G401 (cell line): Measurements from ENCODE around the gene COLGALT1. TPM values are rescaled to one million over a fixed set of nuclear protein-coding genes. Genes with fewer than 3 reads are reported as not detected.
"Not testable (repeated sequence)": the region's sequence is repeated elsewhere in the genome, so short reads cannot be mapped to it uniquely, and the experiment has no call there.

Experiments used
- DNase-seq: peaks from one replicate; pipeline ENCODE4 v3.0.0-alpha.2; 2015; ENCODE audit warnings: low spot score
- in situ Hi-C: cut with HindIII; loops from 2 replicates; pipeline ENCODE4 v1.10.0; 2016; ENCODE audit warnings: low sequenced_read_pairs, mixed read lengths
- total RNA-seq: library from RNA; depleted of rRNA; stranded (reverse); fragments of >200 nt; shearing (Covaris generic); gene quantifications from 2 replicates; pipeline ENCODE4 v1.2.3, GENCODE V29; 2014

COLGALT1 gene
- total RNA-seq, 1 experiment from 2014 or later = 75.4 TPM

DNA sequence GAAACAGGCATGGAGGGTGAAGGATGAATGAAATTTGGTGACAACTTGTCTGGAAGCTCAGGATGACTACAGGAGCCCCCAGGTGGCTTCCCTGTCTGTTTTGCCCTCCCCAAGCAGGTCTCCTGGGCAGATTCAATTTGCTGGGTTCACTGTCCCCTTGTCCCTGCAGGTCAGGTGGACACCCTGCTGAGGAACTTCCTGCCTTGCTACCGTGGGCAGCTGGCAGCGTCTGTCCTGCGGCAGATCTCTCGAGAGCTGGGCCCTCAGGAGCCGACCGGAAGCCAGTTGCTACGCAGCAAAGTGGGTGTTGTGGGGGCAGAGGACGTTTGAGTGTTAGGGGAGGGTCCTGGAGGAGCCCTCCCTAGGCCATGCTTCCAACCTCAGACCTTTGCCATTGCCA, 24.9 kb upstream of the COLGALT1 start:
- DNase-seq = no peak
- in situ Hi-C loops = no loop called here

DNA sequence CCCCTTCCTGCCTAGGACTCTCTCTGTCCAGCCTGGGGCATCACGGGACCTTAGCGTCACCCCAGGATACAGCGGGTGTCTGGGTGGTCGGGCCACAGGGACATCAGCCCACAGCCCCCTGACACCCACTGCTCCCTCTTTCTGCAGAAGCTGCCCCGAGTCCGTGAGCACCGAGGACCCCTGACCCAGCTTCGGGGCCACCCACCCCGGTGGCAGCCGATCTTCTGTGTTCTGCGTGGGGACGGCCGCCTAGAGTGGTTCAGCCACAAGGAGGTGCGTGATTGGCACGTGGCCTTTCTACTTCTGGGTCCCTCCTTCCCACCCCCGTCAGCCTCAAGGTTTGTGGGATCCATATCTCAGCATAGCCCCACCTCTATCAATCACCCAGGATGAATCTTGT, 23.3 kb upstream of the COLGALT1 start:
- in situ Hi-C loops = no loop called here

DNA sequence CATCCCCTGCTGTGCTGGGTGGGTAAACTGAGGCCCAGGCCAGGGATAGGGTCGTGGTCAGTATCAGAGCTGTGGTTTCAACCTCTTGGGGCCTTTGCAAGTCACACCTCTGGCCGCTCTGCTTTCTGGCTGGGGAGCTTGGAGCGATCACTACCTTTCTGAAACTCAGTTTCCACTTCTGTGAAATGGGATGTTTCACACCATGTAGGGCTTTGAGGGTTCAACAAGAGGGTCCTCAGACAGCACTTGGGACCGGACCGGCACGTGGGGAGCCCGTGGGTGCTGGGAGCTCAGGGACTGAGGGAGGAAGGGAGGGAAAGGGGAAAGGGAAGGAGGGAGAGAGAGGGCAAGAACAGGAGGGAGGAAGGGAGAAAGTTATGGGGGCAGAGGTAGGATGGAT, 22.9 kb upstream of the COLGALT1 start:
- in situ Hi-C loops = no loop called here
- no peak for DNase-seq

More for the DNA sequence above, 23.3 kb upstream of the COLGALT1 start:
- DNase-seq = no peak

DNA sequence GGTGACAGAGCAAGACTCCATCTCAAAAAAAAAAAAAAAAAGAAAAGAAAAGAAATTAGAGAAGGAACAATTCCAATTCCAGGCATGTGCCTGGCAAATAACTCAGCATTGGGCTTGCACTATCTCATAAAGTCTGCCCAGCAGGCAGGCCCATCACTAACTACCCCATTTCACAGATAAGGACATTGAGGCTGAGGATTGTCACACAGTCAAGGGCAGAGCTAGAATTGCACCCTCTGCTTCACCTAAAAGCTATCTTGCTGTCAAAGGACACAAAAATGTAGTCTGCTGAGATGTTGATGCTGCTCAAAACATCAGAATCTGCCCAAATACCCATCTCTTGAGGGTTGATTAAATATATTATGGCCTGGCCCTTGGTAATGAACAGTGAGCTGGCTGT, 20.7 kb upstream of the COLGALT1 start:
- in situ Hi-C loops = no loop called here
- no peak for DNase-seq

DNA sequence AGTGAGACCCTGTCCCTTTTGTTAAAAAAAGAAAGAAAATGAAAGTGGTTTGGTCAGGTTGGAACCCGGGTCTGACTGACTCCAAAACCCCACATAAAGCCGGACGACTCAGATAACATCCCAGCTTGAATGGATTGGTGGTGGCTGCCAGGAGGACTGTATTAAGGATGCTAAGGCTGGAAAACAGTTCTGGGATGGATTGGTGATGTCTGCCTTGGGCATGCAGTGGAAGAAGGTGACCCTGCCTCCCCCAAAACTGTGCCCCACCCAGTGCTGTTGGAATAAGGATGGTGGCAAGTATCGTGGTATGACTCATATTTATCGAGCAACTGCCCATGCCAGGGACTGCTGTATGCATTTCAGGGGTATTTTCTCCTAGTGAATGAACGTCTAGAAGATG, 18.5 kb upstream of the COLGALT1 start:
- no peak for DNase-seq
- in situ Hi-C loops = no loop called here

DNA sequence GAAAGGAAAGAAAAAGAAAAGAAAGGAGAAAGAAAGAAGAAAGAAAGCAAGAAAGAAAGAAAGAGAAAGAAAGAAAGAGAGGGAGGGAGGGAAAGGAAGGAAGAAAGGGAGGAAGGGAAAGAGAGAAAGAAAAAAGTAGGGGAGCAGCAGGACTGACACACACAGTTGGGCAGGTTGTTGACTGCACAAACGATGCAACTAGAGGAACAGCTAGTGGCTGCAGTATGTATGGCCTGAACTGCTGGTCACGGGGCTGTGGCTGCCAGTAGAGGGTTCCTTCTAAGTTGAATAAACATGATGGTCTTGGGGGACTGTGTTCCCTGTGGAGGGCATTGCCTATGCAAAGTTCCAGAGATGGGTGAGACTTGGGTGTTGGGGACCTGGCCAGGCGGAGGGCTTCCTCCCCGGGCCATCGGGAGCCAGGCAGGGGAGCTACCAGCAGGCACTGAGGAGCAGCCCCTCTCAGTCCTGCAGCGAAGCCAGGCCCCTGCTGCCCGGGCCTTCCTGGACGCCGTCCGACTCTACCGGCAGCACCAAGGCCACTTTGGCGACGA, 16.7 kb upstream of the COLGALT1 start:
- peak; percentile 37 for DNase-seq
- in situ Hi-C loops = no loop called here

DNA sequence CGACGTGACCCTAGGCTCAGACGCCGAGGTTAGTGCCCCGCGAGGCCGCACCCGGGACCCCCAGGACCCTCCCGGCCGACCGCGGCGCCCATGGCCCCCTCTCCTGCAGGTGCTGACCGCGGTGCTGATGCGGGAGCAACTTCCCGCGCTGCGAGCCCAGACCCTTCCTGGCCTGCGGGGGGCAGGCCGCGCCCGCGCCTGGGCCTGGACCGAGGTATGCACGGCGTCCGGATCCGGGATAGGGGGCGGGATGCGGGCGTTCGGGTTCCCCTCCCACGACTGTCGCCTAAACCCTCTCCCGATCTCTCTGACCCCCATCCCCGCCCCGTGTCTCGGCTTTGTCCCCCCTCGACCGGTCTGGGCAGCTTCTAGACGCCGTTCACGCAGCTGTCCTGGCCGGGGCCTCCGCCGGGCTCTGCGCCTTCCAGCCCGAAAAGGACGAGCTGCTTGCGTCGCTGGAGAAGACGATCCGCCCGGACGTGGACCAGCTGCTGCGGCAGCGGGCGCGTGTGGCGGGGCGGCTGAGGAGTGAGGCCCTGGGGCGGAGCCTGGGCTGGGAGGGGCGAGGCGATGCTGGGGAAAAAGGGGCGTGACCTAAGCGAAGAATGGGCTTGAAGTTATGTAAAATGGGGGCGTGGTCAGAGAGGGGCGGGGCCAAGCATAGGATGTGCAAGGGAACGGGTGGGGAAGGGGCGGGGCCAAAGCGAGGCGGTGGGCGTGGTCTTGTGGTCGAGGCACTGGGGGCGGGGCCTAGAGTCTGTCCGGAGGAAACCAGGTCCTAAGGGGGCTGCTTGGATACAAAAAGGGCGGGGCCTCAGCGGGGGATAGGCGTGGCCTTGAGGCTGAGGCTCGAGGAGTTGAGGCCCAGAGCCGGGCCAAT, 16.0 kb upstream of the COLGALT1 start:
- in situ Hi-C loops = no loop called here
- peak; percentile 94 for DNase-seq

DNA sequence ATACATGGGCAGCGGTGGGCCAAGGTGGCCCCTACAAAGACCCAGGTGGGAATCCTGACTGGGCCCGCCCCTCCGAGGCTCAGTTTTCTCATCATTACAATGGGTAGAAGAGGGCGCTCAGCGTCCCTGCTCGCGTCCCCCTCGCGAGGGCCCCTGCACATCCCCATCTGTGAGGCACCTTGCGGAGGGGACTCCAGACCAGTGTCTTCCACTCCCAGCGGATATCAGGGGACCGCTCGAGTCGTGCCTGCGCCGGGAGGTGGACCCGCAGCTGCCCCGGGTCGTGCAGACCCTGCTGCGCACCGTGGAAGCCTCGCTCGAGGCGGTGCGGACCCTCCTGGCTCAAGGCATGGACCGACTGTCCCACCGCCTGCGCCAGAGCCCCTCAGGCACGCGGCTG, 15.3 kb upstream of the COLGALT1 start:
- in situ Hi-C loops = no loop called here
- no peak for DNase-seq

DNA sequence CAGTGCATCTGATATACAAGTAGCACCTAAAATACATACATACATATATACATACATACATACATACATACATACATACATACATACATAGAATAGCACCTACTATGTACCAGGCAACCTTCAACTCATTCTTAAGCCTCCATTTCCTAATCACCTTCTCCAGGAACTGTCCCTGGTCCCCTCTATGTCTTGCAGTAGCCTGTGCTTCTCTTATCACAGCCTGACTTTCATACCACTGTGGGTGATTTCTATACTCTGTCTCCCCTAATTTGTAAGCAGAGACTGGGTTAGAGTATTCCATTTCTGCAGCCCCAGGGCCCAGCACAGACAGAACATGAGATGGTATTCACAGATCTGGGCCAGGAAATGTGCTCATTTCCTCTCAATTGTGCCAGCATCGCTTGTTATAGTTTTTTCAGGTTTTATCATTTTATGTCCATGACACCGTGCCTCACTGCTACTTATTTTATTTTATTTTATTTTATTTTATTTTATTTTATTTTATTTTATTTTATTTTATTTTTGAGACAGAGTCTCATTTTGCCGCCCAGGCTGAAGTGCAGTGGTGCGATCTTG, 14.2 kb upstream of the COLGALT1 start:
- DNase-seq = no peak
- in situ Hi-C loops = no loop called here

DNA sequence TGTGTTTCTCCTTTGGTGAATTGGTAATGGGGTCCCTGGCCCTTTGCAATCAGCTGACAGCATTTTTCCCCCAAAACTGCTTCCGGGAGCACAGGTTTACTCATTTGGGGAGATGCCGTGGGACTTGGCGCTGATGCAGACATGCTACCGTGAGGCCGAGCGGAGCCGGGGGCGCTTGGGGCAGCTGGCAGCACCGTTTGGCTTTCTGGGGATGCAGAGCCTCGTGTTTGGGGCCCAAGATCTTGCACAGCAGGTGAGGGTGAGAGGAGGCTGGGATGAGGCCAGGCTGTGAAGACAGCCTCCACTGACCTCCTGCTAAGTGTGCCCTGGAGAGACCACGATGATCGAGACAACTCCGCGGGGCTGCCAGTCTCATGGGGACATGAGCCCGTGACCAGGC, 13.4 kb upstream of the COLGALT1 start:
- DNase-seq = no peak
- in situ Hi-C loops = no loop called here

DNA sequence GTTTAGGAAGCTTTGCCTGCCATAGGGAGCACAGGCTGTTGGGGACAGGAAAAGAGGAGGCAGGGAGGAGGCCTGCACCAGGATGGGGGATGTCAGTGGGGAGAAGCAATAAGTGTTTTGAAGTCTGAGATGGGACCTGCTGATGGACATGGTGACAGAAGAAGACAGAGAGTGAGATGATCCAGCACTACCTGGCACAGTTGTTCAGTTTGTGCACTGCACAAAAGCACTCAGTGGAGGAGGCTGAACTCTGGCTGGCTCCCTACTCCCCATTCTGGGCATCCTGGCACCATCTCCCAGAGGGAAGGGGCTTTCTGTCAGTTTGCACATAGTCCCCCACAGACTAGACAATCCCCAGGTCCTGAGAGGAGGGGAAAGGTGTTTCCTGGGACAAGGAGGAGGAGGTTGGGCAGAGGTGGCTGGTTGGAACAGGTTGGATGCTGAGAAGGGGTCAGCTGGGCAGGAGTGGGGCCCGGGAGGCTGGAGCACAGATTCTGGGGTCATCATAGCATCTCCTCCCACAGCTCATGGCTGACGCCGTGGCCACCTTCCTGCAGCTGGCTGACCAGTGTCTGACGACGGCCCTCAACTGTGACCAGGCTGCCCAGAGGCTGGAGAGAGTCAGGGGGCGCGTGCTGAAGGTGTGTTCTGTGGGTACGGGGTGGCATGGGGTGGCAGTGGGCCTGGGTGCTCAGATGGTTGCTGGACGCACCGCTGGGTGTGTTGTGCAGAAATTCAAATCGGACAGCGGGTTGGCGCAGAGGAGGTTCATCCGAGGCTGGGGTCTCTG, 12.5 kb upstream of the COLGALT1 start:
- DNase-seq = no peak
- in situ Hi-C loops = no loop called here

DNA sequence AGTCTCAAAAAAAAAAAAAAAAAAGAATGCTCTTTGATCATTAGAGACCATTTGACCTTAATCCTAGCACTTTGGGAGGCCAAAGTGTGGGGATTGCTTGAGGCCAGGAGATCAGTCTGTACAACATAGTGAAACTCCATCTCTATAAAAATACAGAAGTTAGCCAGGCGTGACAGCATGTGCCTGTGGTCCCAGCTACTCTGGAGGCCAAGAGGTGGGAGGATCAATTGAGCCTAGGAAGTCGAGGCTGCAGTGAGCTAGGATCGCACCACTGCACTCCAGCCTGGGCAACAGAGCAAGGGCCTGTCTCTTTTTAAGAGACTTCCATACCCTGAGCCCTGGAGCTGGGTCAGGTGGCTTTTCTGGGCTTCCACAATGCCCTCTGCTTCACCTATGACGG, 11.5 kb upstream of the COLGALT1 start:
- DNase-seq = no peak
- in situ Hi-C loops = no loop called here

DNA sequence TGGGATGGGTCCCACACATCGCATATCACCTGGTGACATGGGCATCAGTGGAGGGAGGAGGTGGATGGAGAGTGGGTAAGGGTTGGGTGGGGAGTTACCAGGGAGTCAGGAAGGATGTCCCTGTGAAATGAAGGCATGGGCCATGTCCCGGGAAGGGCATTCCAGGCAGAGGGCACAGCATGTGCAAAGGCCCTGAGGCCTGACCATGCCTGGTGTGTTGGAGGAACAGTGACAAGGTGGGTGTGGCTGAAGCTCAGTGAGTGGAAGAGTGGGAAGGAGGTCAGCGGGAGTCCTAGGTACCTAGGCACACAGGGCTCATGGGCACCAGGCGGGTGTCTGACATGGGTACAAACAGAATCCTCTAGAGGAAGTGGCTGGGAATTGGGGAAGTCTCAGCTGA, 11.0 kb upstream of the COLGALT1 start:
- DNase-seq = no peak
- in situ Hi-C loops = no loop called here

DNA sequence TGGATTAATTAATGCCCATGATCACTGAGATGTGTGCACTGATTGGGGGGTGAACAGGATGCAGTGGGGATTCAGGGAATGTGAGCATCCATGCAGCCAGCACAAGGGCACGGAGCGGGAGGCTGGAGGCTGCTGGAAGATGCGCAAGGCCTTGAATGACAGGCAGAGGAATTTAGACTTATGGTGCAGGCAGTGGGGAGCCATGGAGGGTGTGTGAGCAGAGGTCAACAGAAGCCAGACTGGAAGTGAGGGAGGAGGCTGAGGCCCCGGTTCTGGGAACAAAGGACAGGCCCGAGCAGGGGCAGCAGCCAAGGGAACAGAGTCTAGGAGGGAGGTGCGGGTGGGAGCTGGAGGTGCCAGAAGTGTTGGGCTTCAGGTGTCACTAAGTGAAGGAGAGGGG, 7.3 kb upstream of the COLGALT1 start:
- in situ Hi-C loops = no loop called here
- no peak for DNase-seq

DNA sequence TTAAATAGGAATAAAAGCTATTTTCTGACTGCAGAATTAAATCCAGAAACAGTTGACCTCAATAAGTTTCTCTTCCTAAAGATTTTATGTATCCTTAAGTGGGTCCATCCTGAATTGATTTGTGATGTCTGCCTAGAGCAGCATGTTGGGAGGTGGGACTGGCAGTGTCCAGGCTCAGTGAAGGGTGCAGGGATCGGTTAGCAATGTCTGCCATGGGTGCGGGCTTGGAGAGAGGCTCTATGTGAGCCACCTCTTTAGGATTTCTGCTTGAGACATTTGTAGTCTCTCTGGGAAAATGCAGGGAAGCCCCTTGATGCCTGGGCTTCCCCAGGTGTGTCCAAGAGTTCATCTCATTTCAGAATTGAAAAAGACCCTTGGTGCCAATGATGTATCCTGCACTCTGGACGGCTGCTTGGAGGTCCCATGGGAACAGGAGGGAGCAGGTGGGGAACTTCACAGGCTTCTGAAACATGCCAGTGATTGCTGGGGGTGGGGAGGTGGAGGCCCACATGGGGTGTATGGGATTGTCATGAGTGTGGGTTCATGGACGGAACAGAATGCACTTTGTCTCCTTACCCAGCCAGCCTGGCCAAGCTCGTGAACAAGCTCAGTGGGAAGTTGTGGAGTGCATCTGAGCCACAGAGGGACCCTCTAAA, 6.2 kb upstream of the COLGALT1 start:
- DNase-seq = no peak
- in situ Hi-C loops = no loop called here

DNA sequence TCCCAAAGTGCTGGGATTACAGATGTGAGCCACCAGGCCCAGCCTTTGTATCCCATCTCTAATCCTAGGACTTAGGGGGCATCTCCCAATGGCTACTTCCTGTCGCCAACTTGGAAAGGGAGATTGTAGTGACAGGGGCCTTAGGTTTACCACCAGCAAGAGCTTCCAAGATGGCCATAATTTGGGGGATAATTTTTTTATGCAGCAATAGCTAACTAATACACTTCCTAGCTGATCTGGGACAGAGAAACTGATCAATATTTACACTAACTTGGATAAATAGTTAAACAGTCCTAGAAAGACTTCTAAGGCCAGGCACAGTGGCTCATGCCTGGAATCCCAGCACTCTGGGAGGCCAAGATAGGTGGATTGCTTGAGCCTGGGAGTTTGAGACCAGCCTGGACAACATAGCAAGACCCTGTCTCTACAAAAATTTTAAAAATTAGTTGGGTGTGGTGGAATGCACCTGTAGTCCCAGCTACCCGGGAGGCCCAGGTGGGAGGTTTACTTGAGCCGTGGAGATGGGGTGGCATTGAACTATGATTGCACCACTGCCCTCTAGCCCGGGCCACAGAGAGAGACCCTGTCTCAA, 5.3 kb upstream of the COLGALT1 start:
- in situ Hi-C loops = no loop called here
- DNase-seq = no peak

DNA sequence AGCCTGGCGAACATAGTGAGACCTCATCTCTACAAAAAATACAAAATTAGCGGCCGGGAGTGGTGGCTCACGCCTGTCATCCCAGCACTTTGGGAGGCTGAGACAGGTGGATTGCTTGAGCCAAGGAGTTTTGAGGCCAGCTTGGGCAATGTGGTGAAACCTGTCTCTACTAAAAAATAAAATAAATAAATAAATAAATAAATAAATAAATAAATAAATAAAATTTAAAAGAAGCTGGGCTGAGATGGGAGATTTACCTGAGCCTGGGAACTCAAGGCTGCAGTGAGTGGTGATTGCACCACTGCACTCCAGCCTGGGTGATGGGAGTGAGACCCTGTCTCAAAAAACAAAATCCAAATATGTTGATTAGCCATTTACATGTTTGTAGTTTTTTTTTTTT, 2.7 kb upstream of the COLGALT1 start:
- in situ Hi-C loops = not testable (repeated sequence)

DNA sequence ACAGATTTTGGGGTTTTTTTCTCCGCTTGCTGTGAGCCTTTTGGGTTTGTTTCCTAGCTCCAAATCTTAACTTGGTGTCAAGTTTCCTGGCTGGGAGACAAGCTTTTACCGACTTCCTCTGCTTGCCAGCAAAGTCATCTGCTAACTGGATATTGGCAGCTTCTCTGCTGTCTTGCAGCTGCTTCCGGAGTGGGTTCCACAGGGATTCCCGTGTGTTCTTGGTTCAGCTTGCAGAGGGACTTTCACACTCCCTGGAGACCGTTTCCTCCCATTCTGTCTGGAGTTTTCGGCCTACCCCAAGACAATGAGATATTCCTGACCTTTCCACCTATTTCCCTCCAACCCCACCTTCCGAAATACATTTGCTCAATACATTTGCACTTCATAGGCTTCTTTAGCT, 2.2 kb upstream of the COLGALT1 start:
- DNase-seq = peak; percentile 23
- in situ Hi-C loops = no loop called here

More for the DNA sequence above, 2.7 kb upstream of the COLGALT1 start:
- DNase-seq = not testable (repeated sequence)

DNA sequence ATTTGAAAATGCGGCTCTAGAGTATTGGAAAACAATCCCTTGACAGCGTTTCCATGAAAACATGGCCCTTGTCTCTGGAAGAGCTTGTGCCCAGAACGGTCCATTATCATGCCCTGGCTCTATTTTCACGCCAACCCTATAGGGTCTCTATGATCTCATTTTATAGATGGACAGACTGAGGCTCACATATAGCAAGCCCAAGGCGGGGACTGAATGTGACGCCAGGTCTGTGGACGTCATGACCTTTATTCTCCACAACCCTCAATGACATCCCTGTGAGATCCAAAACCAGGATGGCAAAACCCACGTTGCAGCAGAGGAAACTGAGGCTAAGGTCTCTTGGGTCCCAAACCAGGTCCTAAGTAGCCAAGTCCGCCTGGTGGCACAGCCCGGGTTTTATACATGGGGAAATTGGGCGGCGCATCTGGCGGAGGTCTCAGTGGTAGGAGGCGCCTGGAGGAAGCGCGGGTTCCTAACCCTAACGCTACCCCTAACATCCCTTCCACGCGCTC, 425 bp upstream of the COLGALT1 start:
- DNase-seq = no peak
- in situ Hi-C loops = no loop called here
